Activated T-helper 17 cell treated with anti-CD3 and anti-CD28 coated beads, Interleukin-2, amount 50 U/mL, for 72 hours (primary cell): ENCODE measurements around the gene ANAPC13. TPM values are rescaled to one million over a fixed set of nuclear protein-coding genes. Genes with fewer than 3 reads are reported as not detected.

Experiments used
- ATAC-seq: fragments of 150-1000 bp; cut with Tn5 transposase; replicated peaks from 2 replicates; pipeline ENCODE4 v1.10.0; 2021; ENCODE audit warnings: mild to moderate bottlenecking, moderate library complexity
- H3K27ac Mint-ChIP-seq: one replicate; pipeline ENCODE4 v1.8.0; 2022; ENCODE audit warnings: mixed read lengths
- H3K27me3 Mint-ChIP-seq: one replicate; pipeline ENCODE4 v1.8.0; 2022; ENCODE audit warnings: mixed read lengths
- H3K36me3 Mint-ChIP-seq: one replicate; pipeline ENCODE4 v1.8.0; 2022; ENCODE audit warnings: low read depth, mild to moderate bottlenecking, mixed read lengths
- H3K4me1 Mint-ChIP-seq: one replicate; pipeline ENCODE4 v1.8.0; 2022; ENCODE audit warnings: mixed read lengths
- H3K4me3 Mint-ChIP-seq: one replicate; pipeline ENCODE4 v1.8.0; 2022; ENCODE audit warnings: mild to moderate bottlenecking, mixed read lengths
- H3K9me3 Mint-ChIP-seq: one replicate; pipeline ENCODE4 v1.8.0; 2022; ENCODE audit warnings: mixed read lengths
- total RNA-seq, 2 donors: library from RNA; stranded (reverse); gene quantifications; one replicate each; pipeline ENCODE4 v1.2.3, GENCODE V29; 2022

Gene ANAPC13
- total RNA-seq, 2 donors from 2014 or later = 25.1 to 42.1 TPM

GRCh38 chr3:134496471-134497071 is 10.8 kb upstream of the ANAPC13 start:
- Mint-ChIP-seq H3K27ac (no peak overlapping the region), H3K36me3 (peaks cover 57% of the 10 kb centered on the region), H3K4me1 (peaks cover 25% of the 10 kb centered on the region), H3K9me3 (no peaks in the 10 kb centered on the region), H3K27me3 (no peaks in the 10 kb centered on the region), H3K4me3 (no peak overlapping the region)
- ATAC-seq = no peak

DNA sequence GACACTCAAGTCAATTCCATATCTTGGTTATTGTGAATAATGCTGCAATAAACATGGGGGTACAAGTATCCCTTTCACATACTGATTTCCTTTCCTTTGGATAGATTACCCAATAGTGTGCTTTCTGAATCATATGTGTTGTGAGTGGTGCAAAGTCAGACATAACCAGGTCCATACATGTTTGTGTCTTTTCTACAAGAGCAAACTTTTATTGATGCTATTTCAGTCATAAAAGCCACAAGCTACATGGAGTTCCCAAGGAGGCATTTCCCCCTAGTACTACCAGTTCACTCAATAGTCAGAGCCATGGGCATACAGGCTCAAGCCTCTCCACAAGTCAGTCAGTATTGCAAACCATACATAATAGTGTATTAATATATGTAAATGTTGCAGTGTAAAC is 10.2 kb upstream of the ANAPC13 start:
- Mint-ChIP-seq H3K4me1 (peaks cover 23% of the 10 kb centered on the region), H3K9me3 (no peaks in the 10 kb centered on the region), H3K4me3 (no peak overlapping the region), H3K27ac (no peak overlapping the region), H3K27me3 (no peaks in the 10 kb centered on the region), H3K36me3 (peaks cover 51% of the 10 kb centered on the region)
- ATAC-seq = no peak

DNA sequence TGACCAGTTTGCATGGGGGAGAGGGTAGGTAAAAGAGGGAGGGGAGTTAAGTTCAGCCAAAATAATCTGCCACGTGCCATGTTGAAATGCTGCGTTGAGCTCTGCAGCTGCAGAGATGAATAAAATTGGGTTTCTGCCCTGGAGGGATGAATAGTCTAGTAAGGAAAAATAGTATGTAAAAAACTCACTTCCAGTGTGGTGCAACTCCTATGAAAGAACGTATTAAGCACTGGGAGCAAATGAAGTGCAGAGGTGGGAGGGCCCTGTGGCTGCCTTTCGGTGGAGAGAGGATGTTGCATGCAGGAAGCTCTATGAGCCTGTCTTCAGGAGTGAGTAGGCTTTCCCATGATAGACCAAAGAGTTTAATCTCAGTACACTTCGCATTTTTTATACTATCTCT is 8.7 kb upstream of the ANAPC13 start:
- Mint-ChIP-seq H3K4me3 (no peak overlapping the region), H3K9me3 (no peaks in the 10 kb centered on the region), H3K27ac (no peak overlapping the region), H3K36me3 (peaks cover 38% of the 10 kb centered on the region), H3K4me1 (peaks cover 19% of the 10 kb centered on the region), H3K27me3 (no peaks in the 10 kb centered on the region)
- ATAC-seq = no peak

GRCh38 chr3:134487406-134487805 is 1.6 kb upstream of the ANAPC13 start:
- ATAC-seq = no peak
- Mint-ChIP-seq H3K9me3 (no peaks in the 10 kb centered on the region), H3K4me1 (peaks cover 36% of the 10 kb centered on the region), H3K4me3 (peak overlapping the region; percentile 96), H3K36me3 (peaks cover 28% of the 10 kb centered on the region), H3K27ac (peak overlapping the region; percentile 98), H3K27me3 (no peaks in the 10 kb centered on the region)

- peaks cover 36% of the 10 kb centered on the region for H3K4me1 Mint-ChIP-seq
- peak overlapping the region; percentile 96 for H3K4me3 Mint-ChIP-seq
- peak; percentile 15 for ATAC-seq
- H3K9me3 Mint-ChIP-seq = no peaks in the 10 kb centered on the region
- H3K27me3 Mint-ChIP-seq = no peaks in the 10 kb centered on the region
- peaks cover 36% of the 10 kb centered on the region for H3K36me3 Mint-ChIP-seq
- H3K27ac Mint-ChIP-seq = peak overlapping the region; percentile 98
These were observed 824 bp upstream of the ANAPC13 start for GRCh38 chr3:134486577-134487041.

DNA sequence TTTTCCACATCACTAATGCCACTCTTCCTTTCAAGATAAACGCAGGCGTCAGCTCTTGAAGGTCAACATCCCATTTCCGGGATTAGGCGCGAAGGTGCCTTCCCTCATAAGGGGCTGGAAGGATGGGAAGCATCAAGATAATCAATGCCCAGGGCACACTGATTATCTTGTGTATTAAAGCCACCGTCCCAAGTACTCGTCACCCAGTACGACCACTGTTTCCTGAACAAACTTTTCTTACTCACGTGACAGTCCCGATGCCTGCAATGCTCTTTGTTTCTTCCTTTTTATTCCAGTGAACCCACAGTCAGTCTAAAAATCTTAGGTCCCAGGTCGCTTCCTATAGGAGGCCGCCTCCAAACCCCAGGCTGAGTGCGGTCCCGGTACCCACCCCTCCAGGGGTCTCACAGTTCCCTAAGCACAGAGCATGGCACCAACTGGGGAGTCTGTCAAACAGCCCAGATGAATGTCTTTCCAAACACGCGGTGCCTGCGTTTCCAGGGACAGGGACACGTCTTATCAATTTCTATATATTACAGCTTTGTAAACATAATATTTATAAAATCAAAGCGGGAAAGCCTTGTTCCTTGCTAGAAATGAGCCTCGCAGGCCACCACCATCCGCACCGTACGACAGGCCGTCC is 589 bp downstream of the ANAPC13 start:
- peak overlapping the region; percentile 98 for H3K27ac Mint-ChIP-seq
- H3K27me3 Mint-ChIP-seq = no peaks in the 10 kb centered on the region
- no peaks in the 10 kb centered on the region for H3K9me3 Mint-ChIP-seq
- H3K4me3 Mint-ChIP-seq = peak overlapping the region; percentile 96
- peak; percentile 6 for ATAC-seq
- peaks cover 50% of the 10 kb centered on the region for H3K36me3 Mint-ChIP-seq
- H3K4me1 Mint-ChIP-seq = peaks cover 36% of the 10 kb centered on the region

- Mint-ChIP-seq H3K27ac (peak overlapping the region; percentile 11), H3K36me3 (peaks cover 66% of the 10 kb centered on the region), H3K27me3 (no peaks in the 10 kb centered on the region), H3K4me1 (peaks cover 36% of the 10 kb centered on the region), H3K9me3 (no peaks in the 10 kb centered on the region), H3K4me3 (peak overlapping the region; percentile 96)
- ATAC-seq = no peak
These were observed 2.4 kb downstream of the ANAPC13 start for GRCh38 chr3:134483195-134483900.

GRCh38 chr3:134482622-134483021 is 3.2 kb downstream of the ANAPC13 start:
- Mint-ChIP-seq H3K4me3 (no peak overlapping the region), H3K9me3 (no peaks in the 10 kb centered on the region), H3K27me3 (no peaks in the 10 kb centered on the region), H3K4me1 (peaks cover 29% of the 10 kb centered on the region), H3K36me3 (peaks cover 73% of the 10 kb centered on the region), H3K27ac (no peak overlapping the region)
- no peak for ATAC-seq

DNA sequence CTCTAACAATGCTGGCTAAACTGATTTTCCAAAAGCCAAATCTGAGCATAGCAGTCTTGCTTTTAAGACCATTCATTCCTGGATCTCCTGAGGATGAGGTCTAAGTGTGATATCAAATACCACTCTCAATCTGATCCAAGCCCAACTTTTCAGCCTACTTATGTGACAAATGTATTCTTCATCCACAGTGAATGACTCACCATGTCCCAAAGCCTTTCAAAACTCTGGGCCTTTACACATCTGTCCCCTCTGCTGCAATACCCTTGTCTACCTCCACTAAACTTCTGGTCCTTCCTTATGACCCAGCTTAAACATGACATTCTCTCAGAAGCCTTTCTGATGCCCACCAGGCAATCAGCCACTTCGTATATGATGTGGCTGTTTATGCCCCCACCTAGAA is 4.6 kb downstream of the ANAPC13 start:
- Mint-ChIP-seq H3K36me3 (peaks cover 88% of the 10 kb centered on the region), H3K27me3 (no peaks in the 10 kb centered on the region), H3K4me3 (no peak overlapping the region), H3K9me3 (no peaks in the 10 kb centered on the region), H3K4me1 (peaks cover 21% of the 10 kb centered on the region), H3K27ac (peak overlapping the region; percentile 21)
- ATAC-seq = no peak

DNA sequence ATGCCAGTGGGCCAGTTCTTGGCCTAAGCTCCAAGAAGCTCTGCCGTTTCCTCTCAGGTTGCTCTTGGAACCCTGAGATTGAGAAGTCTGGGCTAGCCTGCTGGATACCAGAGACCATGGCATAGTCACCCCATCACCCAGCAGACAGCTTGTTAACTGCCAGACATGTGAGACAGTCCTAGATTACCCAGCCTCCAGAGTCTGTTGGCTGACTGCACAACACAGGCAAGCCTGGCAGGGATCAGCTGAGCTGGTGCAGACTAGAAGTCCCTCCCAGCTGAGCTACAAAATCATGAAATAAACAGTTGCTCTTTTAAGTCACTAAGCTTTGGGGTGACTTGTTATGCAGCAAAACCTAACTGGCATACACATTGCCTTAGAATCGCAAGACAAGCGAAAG is 5.2 kb downstream of the ANAPC13 start:
- ATAC-seq = no peak
- Mint-ChIP-seq H3K9me3 (no peaks in the 10 kb centered on the region), H3K27ac (no peak overlapping the region), H3K27me3 (no peaks in the 10 kb centered on the region), H3K4me3 (no peak overlapping the region), H3K36me3 (peaks cover 91% of the 10 kb centered on the region), H3K4me1 (peaks cover 21% of the 10 kb centered on the region)

GRCh38 chr3:134477938-134478337 is 7.8 kb downstream of the ANAPC13 start:
- no peak overlapping the region for H3K4me3 Mint-ChIP-seq
- H3K9me3 Mint-ChIP-seq = no peaks in the 10 kb centered on the region
- peaks cover 72% of the 10 kb centered on the region for H3K36me3 Mint-ChIP-seq
- H3K27ac Mint-ChIP-seq = no peak overlapping the region
- ATAC-seq = no peak
- H3K27me3 Mint-ChIP-seq = no peaks in the 10 kb centered on the region
- peaks cover 5% of the 10 kb centered on the region for H3K4me1 Mint-ChIP-seq

DNA sequence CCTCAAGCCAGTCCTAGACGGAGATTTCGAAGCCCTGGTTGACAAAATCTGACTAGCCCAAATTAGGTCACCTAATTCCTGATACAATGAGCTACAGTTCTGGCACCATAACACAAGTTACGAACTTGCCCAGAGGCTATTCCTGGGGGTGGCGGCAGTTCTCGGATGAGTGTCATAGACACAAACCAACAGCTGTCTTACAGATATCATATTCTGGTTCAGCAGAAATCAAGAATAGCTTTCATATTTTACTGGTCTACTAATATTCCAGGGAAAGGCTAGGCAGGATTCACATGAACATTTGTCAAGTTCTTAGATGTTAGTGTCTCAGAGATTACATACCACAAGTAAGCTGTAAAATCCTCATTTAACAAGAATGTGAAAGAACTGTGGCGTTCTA is 8.8 kb downstream of the ANAPC13 start:
- Mint-ChIP-seq H3K4me3 (no peak overlapping the region), H3K9me3 (no peaks in the 10 kb centered on the region), H3K27ac (no peak overlapping the region), H3K36me3 (peaks cover 63% of the 10 kb centered on the region), H3K27me3 (no peaks in the 10 kb centered on the region), H3K4me1 (no peaks in the 10 kb centered on the region)
- no peak for ATAC-seq

GRCh38 chr3:134476306-134476705 is 9.5 kb downstream of the ANAPC13 start:
- no peaks in the 10 kb centered on the region for H3K9me3 Mint-ChIP-seq

GRCh38 chr3:134474956-134475355 is 10.8 kb downstream of the ANAPC13 start:
- H3K4me3 Mint-ChIP-seq = no peak overlapping the region
- H3K36me3 Mint-ChIP-seq = peaks cover 44% of the 10 kb centered on the region
- ATAC-seq = no peak
- no peaks in the 10 kb centered on the region for H3K4me1 Mint-ChIP-seq
- H3K27ac Mint-ChIP-seq = no peak overlapping the region
- no peaks in the 10 kb centered on the region for H3K27me3 Mint-ChIP-seq
- H3K9me3 Mint-ChIP-seq = no peaks in the 10 kb centered on the region

More at GRCh38 chr3:134476306-134476705, 9.5 kb downstream of the ANAPC13 start:
- no peaks in the 10 kb centered on the region for H3K4me1 Mint-ChIP-seq
- ATAC-seq = no peak
- H3K4me3 Mint-ChIP-seq = no peak overlapping the region
- peaks cover 56% of the 10 kb centered on the region for H3K36me3 Mint-ChIP-seq
- no peaks in the 10 kb centered on the region for H3K27me3 Mint-ChIP-seq
- H3K27ac Mint-ChIP-seq = no peak overlapping the region
